ENCODE measurements around the gene EBF3.

EBF3 gene

GRCh38 chr10:129968020-129968852 is 4.2 kb upstream of the EBF3 start:
- no peak for TF ChIP-seq CTCF (conservative IDR thresholded peaks at IDR 0.05; ENCODE audit: low read depth, low read length)
- no peak overlapping the region for H2AFZ ChIP-seq (ENCODE audit: low read depth)
- no peaks in the 10 kb centered on the region for H3K4me1 ChIP-seq (ENCODE audit: low read depth, poor library complexity, severe bottlenecking)
- H3K4me3 ChIP-seq (IDR thresholded peaks at IDR 0.05; ENCODE audit: insufficient read depth, low read depth, low read length): no peak overlapping the region
- H3K9ac ChIP-seq: no peak overlapping the region
- no peaks in the 10 kb centered on the region for H3K36me3 ChIP-seq (ENCODE audit: insufficient read depth)
- H3K79me2 ChIP-seq (ENCODE audit: insufficient read depth, low read depth): no peaks in the 10 kb centered on the region
- H3K27me3 ChIP-seq (ENCODE audit: insufficient read depth, low read depth): peaks cover 19% of the 10 kb centered on the region
- no peak overlapping the region for H3K27ac ChIP-seq
- H3K4me2 ChIP-seq: no peak overlapping the region
- no peaks in the 10 kb centered on the region for H4K20me1 ChIP-seq (ENCODE audit: insufficient read depth)

- Histone ChIP-seq H3K9ac (no peak overlapping the region), H3K36me3 (ENCODE audit: insufficient read depth) (no peaks in the 10 kb centered on the region), H3K4me1 (ENCODE audit: low read depth, poor library complexity, severe bottlenecking) (no peaks in the 10 kb centered on the region), H2AFZ (ENCODE audit: low read depth) (no peak overlapping the region), H3K27me3 (ENCODE audit: insufficient read depth, low read depth) (peaks cover 19% of the 10 kb centered on the region), H3K79me2 (ENCODE audit: insufficient read depth, low read depth) (no peaks in the 10 kb centered on the region), H3K4me2 (no peak overlapping the region), H4K20me1 (ENCODE audit: insufficient read depth) (no peaks in the 10 kb centered on the region), H3K4me3 (IDR thresholded peaks at IDR 0.05; ENCODE audit: insufficient read depth, low read depth, low read length) (no peak overlapping the region), H3K27ac (no peak overlapping the region)
- no peak for TF ChIP-seq CTCF (conservative IDR thresholded peaks at IDR 0.05; ENCODE audit: low read depth, low read length)
Observed at GRCh38 chr10:129967579-129968019, 3.5 kb upstream of the EBF3 start.

- Histone ChIP-seq H3K9ac (no peak overlapping the region), H3K27ac (no peak overlapping the region), H2AFZ (ENCODE audit: low read depth) (no peak overlapping the region), H3K79me2 (ENCODE audit: insufficient read depth, low read depth) (no peaks in the 10 kb centered on the region), H3K4me2 (no peak overlapping the region), H4K20me1 (ENCODE audit: insufficient read depth) (no peaks in the 10 kb centered on the region), H3K36me3 (ENCODE audit: insufficient read depth) (no peaks in the 10 kb centered on the region), H3K4me1 (ENCODE audit: low read depth, poor library complexity, severe bottlenecking) (no peaks in the 10 kb centered on the region), H3K27me3 (ENCODE audit: insufficient read depth, low read depth) (peaks cover 19% of the 10 kb centered on the region), H3K4me3 (IDR thresholded peaks at IDR 0.05; ENCODE audit: insufficient read depth, low read depth, low read length) (no peak overlapping the region)
- no peak for TF ChIP-seq CTCF (conservative IDR thresholded peaks at IDR 0.05; ENCODE audit: low read depth, low read length)
Observed at GRCh38 chr10:129966889-129967578, 3.0 kb upstream of the EBF3 start.

GRCh38 chr10:129966370-129966888 is 2.4 kb upstream of the EBF3 start:
- no peak overlapping the region for H3K27ac ChIP-seq
- H3K36me3 ChIP-seq (ENCODE audit: insufficient read depth): no peaks in the 10 kb centered on the region
- H3K4me3 ChIP-seq (IDR thresholded peaks at IDR 0.05; ENCODE audit: insufficient read depth, low read depth, low read length): no peak overlapping the region
- no peak overlapping the region for H3K4me2 ChIP-seq
- no peak overlapping the region for H2AFZ ChIP-seq (ENCODE audit: low read depth)
- no peak overlapping the region for H3K9ac ChIP-seq
- H4K20me1 ChIP-seq (ENCODE audit: insufficient read depth): no peaks in the 10 kb centered on the region
- no peaks in the 10 kb centered on the region for H3K79me2 ChIP-seq (ENCODE audit: insufficient read depth, low read depth)
- peaks cover 19% of the 10 kb centered on the region for H3K27me3 ChIP-seq (ENCODE audit: insufficient read depth, low read depth)
- no peaks in the 10 kb centered on the region for H3K4me1 ChIP-seq (ENCODE audit: low read depth, poor library complexity, severe bottlenecking)
- no peak for TF ChIP-seq CTCF (conservative IDR thresholded peaks at IDR 0.05; ENCODE audit: low read depth, low read length)

Data from KMS-11 (cell line).